PC-3 (cell line): Measurements from ENCODE around the gene CEP112. TPM values are rescaled to one million over a fixed set of nuclear protein-coding genes. Genes with fewer than 3 reads are reported as not detected.

Experiments
- ATAC-seq: fragments of 200-7000 bp; cut with Tn5 transposase; 2 replicates; pipeline ENCODE4 v1.9.1; 2020; ENCODE audit warnings: mild to moderate bottlenecking, moderate library complexity
- BruUV-seq: library from RNA; stranded (reverse); fragments of 400-500 nt; replicated peaks from 2 replicates; lab custom pipeline; 2021; lab: Mats Ljungman, UMichigan
- CTCF ChIA-PET: fragments of 300-600 bp; sonication (Branson Sonifier 250); formaldehyde crosslinking; loops from one replicate; lab custom pipeline; 2022; ENCODE audit warnings: antibody characterized with exemption; lab: Charles Lee
- POLR2A ChIA-PET: fragments of 300-600 bp; sonication (Branson Sonifier 250); formaldehyde crosslinking; loops from one replicate; lab custom pipeline; 2022; ENCODE audit warnings: antibody characterized with exemption; ENCODE audit not compliant: unreplicated experiment; lab: Charles Lee
- DNase-seq: peaks from one replicate; pipeline ENCODE4 v3.0.0-alpha.2; 2015
- H2AFZ ChIP-seq: fragments of 300-600 bp; sonication (generic); 2 replicates; pipeline ENCODE4 v1.6.0; 2016; ENCODE audit warnings: antibody characterized with exemption, low read length
- H3F3A ChIP-seq: fragments of 300-600 bp; sonication (generic); one replicate; pipeline ENCODE4 v1.6.0; 2017; ENCODE audit warnings: antibody characterized with exemption, low read length, control low read depth, mild to moderate bottlenecking; ENCODE audit not compliant: unreplicated experiment
- H3K27ac ChIP-seq: fragments of 300-600 bp; sonication (generic); 2 replicates; pipeline ENCODE4 v1.5.1; 2016; ENCODE audit warnings: mild to moderate bottlenecking, low read length
- H3K27me3 ChIP-seq: fragments of 300-600 bp; sonication (generic); 2 replicates; pipeline ENCODE4 v1.6.1; 2016; ENCODE audit warnings: low read length, mixed read lengths
- H3K36me3 ChIP-seq: fragments of 300-600 bp; sonication (generic); 2 replicates; pipeline ENCODE4 v1.6.1; 2016; ENCODE audit warnings: low read depth, mixed run types, low read length, mixed read lengths
- H3K4me1 ChIP-seq: fragments of 300-600 bp; sonication (generic); 2 replicates; pipeline ENCODE4 v1.5.1; 2016; ENCODE audit warnings: low read length; ENCODE audit not compliant: insufficient read depth
- H3K4me2 ChIP-seq: fragments of 300-600 bp; sonication (generic); 2 replicates; pipeline ENCODE4 v1.6.0; 2016; ENCODE audit warnings: low read length
- H3K4me3 ChIP-seq: fragments of 300-600 bp; sonication (generic); 2 replicates; pipeline ENCODE4 v1.5.1; 2016; ENCODE audit warnings: mild to moderate bottlenecking, low read length, mixed read lengths
- H3K79me2 ChIP-seq: fragments of 300-600 bp; sonication (generic); 2 replicates; pipeline ENCODE4 v1.6.1; 2017; ENCODE audit warnings: low read length, mixed read lengths
- H3K9ac ChIP-seq: fragments of 300-600 bp; sonication (generic); 2 replicates; pipeline ENCODE4 v1.6.0; 2016; ENCODE audit warnings: mild to moderate bottlenecking, low read length
- H3K9me2 ChIP-seq: fragments of 300-600 bp; sonication (generic); replicated peaks from 2 replicates; pipeline ENCODE4 v1.6.1; 2016; ENCODE audit warnings: mixed run types, low read length, mixed read lengths
- H3K9me3 ChIP-seq: fragments of 300-600 bp; sonication (generic); 2 replicates; pipeline ENCODE4 v1.6.1; 2016; ENCODE audit warnings: low read length, mixed read lengths
- H4K20me1 ChIP-seq: fragments of 300-600 bp; sonication (generic); 2 replicates; pipeline ENCODE4 v1.6.1; 2016; ENCODE audit warnings: low read length, mixed read lengths
- EZH2 ChIP-seq: fragments of 300-600 bp; sonication (generic); IDR thresholded peaks from one replicate; pipeline ENCODE4 v1.6.1; 2017; ENCODE audit warnings: antibody characterized with exemption, mild to moderate bottlenecking, low read length; ENCODE audit not compliant: unreplicated experiment
- EZH2phosphoT487 ChIP-seq: fragments of 300-600 bp; sonication (generic); IDR thresholded peaks from 2 replicates; pipeline ENCODE4 v1.6.1; 2018; ENCODE audit warnings: mild to moderate bottlenecking, antibody characterized with exemption, low read length, borderline replicate concordance
- intact Hi-C: fragments of 100-400 bp; cut with micrococcal nuclease; formaldehyde crosslinking; loops from 2 replicates; pipeline ENCODE4 v1.9.0; 2023
- total RNA-seq: library from RNA; depleted of rRNA; stranded (reverse); fragments of >200 nt; gene quantifications from 2 replicates; pipeline ENCODE4 v1.2.3, GENCODE V29; 2014
- TF ChIP-seq, protein P1 (sequence below): fragments of 300-600 bp; sonication (generic); conservative IDR thresholded peaks from 2 replicates; pipeline ENCODE4 v1.5.1; 2017; ENCODE audit warnings: antibody characterized with exemption, low read depth, mild to moderate bottlenecking, low read length

Gene CEP112
- total RNA-seq, 1 experiment from 2014 or later: 6.5 TPM

- Histone ChIP-seq H3K9ac (no peak overlapping the region), H3K4me3 (no peak overlapping the region), H3K4me2 (no peak overlapping the region), H4K20me1 (no peaks in the 10 kb centered on the region), H3K36me3 (no peaks in the 10 kb centered on the region), H3K27me3 (no peaks in the 10 kb centered on the region), H3F3A (no peaks in the 10 kb centered on the region), H3K27ac (no peak overlapping the region), H3K4me1 (no peaks in the 10 kb centered on the region), H3K9me3 (no peaks in the 10 kb centered on the region), H3K79me2 (no peaks in the 10 kb centered on the region), H2AFZ (no peak overlapping the region), H3K9me2 (no peaks in the 10 kb centered on the region)
- no peak for DNase-seq
- no peak for ATAC-seq
- BruUV-seq: no TSS peak
- CTCF ChIA-PET: no interaction called here
- POLR2A ChIA-PET: no interaction called here
- TF ChIP-seq, protein P1, sequence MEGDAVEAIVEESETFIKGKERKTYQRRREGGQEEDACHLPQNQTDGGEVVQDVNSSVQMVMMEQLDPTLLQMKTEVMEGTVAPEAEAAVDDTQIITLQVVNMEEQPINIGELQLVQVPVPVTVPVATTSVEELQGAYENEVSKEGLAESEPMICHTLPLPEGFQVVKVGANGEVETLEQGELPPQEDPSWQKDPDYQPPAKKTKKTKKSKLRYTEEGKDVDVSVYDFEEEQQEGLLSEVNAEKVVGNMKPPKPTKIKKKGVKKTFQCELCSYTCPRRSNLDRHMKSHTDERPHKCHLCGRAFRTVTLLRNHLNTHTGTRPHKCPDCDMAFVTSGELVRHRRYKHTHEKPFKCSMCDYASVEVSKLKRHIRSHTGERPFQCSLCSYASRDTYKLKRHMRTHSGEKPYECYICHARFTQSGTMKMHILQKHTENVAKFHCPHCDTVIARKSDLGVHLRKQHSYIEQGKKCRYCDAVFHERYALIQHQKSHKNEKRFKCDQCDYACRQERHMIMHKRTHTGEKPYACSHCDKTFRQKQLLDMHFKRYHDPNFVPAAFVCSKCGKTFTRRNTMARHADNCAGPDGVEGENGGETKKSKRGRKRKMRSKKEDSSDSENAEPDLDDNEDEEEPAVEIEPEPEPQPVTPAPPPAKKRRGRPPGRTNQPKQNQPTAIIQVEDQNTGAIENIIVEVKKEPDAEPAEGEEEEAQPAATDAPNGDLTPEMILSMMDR: no peak
- no peak for TF ChIP-seq EZH2
- no peak for TF ChIP-seq EZH2phosphoT487
- intact Hi-C loops: no loop called here
Measured at GRCh38 chr17:66129759-66130158, 62.2 kb downstream of the CEP112 start.

- H2AFZ ChIP-seq: no peak overlapping the region
- H3K27ac ChIP-seq: no peak overlapping the region
- H3K4me2 ChIP-seq: no peak overlapping the region
- BruUV-seq: no TSS peak
- no peaks in the 10 kb centered on the region for H3K4me1 ChIP-seq
- ATAC-seq: no peak
- H3K9me3 ChIP-seq: no peaks in the 10 kb centered on the region
- CTCF ChIA-PET: no interaction called here
- no peak for TF ChIP-seq EZH2
- TF ChIP-seq, protein P1: no peak
- no peak for TF ChIP-seq EZH2phosphoT487
- POLR2A ChIA-PET: interaction anchor here (0.6 kb wide), 1 partner anchor 40 kb away, joined by 4 read pairs; no protein-coding TSS in a partner anchor
- intact Hi-C loops: no loop called here
- no peaks in the 10 kb centered on the region for H3K27me3 ChIP-seq
- no peaks in the 10 kb centered on the region for H3K79me2 ChIP-seq
- DNase-seq: no peak
- H3K9me2 ChIP-seq: no peaks in the 10 kb centered on the region
- H3K4me3 ChIP-seq: no peak overlapping the region
- no peak overlapping the region for H3K9ac ChIP-seq
- no peaks in the 10 kb centered on the region for H3K36me3 ChIP-seq
- no peaks in the 10 kb centered on the region for H3F3A ChIP-seq
- no peaks in the 10 kb centered on the region for H4K20me1 ChIP-seq
Measured at GRCh38 chr17:66126231-66126630, 65.7 kb downstream of the CEP112 start.

DNA sequence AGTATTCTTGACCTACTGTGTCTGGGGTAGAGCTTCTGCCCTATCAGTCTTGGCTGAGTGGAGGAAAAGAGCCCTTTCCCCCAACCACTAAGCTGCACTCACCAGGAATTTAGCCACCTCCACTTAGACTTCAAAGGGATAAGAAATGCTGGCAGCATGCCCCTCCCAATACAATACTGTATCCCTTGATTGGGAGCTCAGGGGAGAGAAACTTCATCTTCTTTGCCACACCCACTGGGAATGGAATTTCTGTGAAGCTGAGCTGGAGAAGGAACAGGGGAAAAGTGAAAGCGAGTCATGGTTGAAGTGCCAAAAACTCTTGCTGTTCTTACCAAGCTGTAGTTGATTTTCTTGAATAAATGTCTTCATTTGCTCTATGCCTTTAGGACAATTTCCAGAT, 68.8 kb downstream of the CEP112 start:
- H3K4me2 ChIP-seq: no peak overlapping the region
- H3K36me3 ChIP-seq: no peaks in the 10 kb centered on the region
- no peaks in the 10 kb centered on the region for H3K79me2 ChIP-seq
- no peaks in the 10 kb centered on the region for H3F3A ChIP-seq
- ATAC-seq: no peak
- H3K4me1 ChIP-seq: no peaks in the 10 kb centered on the region
- no peak overlapping the region for H3K9ac ChIP-seq
- DNase-seq: peak; percentile 52
- no TSS peak for BruUV-seq
- H3K27ac ChIP-seq: no peak overlapping the region
- ChIA-PET POLR2A (no interaction called here), CTCF (no interaction called here)
- H3K9me3 ChIP-seq: no peaks in the 10 kb centered on the region
- no peak overlapping the region for H3K4me3 ChIP-seq
- no peak overlapping the region for H2AFZ ChIP-seq
- H4K20me1 ChIP-seq: no peaks in the 10 kb centered on the region
- no peaks in the 10 kb centered on the region for H3K9me2 ChIP-seq
- intact Hi-C loops: no loop called here
- TF ChIP-seq, protein P1: no peak
- TF ChIP-seq EZH2phosphoT487 (no peak), EZH2 (no peak)
- no peaks in the 10 kb centered on the region for H3K27me3 ChIP-seq
